Hepatocyte (in vitro differentiated cells): ENCODE measurements around the gene HYAL1. TPM values are rescaled to one million over a fixed set of nuclear protein-coding genes. Genes with fewer than 3 reads are reported as not detected.

ENCODE experiments used
- DNase-seq: peaks from one replicate; pipeline ENCODE4 v3.0.0-alpha.2; 2016; ENCODE audit warnings: low spot score
- H2AFZ ChIP-seq: fragments of 200-600 bp; sonication (generic); 2 replicates; pipeline ENCODE4 v1.6.0; 2016; ENCODE audit warnings: antibody characterized with exemption, mild to moderate bottlenecking
- H3K27ac ChIP-seq: fragments of 200-600 bp; sonication (generic); 2 replicates; pipeline ENCODE4 v1.5.1; 2016; ENCODE audit warnings: mild to moderate bottlenecking
- H3K27me3 ChIP-seq: fragments of 200-600 bp; sonication (generic); 2 replicates; pipeline ENCODE4 v1.6.1; 2016
- H3K36me3 ChIP-seq: fragments of 200-600 bp; sonication (generic); replicated peaks from 2 replicates; pipeline ENCODE4 v1.5.1; 2016; ENCODE audit warnings: low read depth; ENCODE audit not compliant: insufficient read depth
- H3K4me1 ChIP-seq: fragments of 200-600 bp; sonication (generic); 2 replicates; pipeline ENCODE4 v1.5.1; 2016; ENCODE audit warnings: mild to moderate bottlenecking, moderate library complexity; ENCODE audit not compliant: insufficient read depth
- H3K4me2 ChIP-seq: fragments of 200-600 bp; sonication (generic); 2 replicates; pipeline ENCODE4 v1.6.0; 2016
- H3K4me3 ChIP-seq: fragments of 200-600 bp; sonication (generic); 2 replicates; pipeline ENCODE4 v1.5.1; 2016; ENCODE audit warnings: mild to moderate bottlenecking
- H3K79me2 ChIP-seq: fragments of 200-600 bp; sonication (generic); 2 replicates; pipeline ENCODE4 v1.6.0; 2017; ENCODE audit warnings: mild to moderate bottlenecking
- H3K9me2 ChIP-seq: fragments of 200-600 bp; sonication (generic); replicated peaks from 2 replicates; pipeline ENCODE4 v1.6.0; 2017; ENCODE audit warnings: mild to moderate bottlenecking; ENCODE audit not compliant: insufficient read depth
- H3K9me3 ChIP-seq: fragments of 200-600 bp; sonication (generic); 2 replicates; pipeline ENCODE4 v1.5.1; 2016; ENCODE audit warnings: low read depth, mild to moderate bottlenecking
- H4K20me1 ChIP-seq: fragments of 200-600 bp; sonication (generic); 2 replicates; pipeline ENCODE4 v1.6.0; 2016; ENCODE audit warnings: mild to moderate bottlenecking; ENCODE audit not compliant: insufficient read depth, poor library complexity, severe bottlenecking
- EZH2 ChIP-seq: fragments of 200-600 bp; sonication (generic); IDR thresholded peaks from 2 replicates; pipeline ENCODE4 v1.6.1; 2016; ENCODE audit warnings: antibody characterized with exemption, mild to moderate bottlenecking, borderline replicate concordance
- EZH2phosphoT487 ChIP-seq: fragments of 200-600 bp; sonication (generic); IDR thresholded peaks from one replicate; pipeline ENCODE4 v1.6.1; 2018; ENCODE audit warnings: antibody characterized with exemption, mild to moderate bottlenecking, low read depth, moderate library complexity; ENCODE audit not compliant: unreplicated experiment, severe bottlenecking
- WGBS: methylation state at CpG from one replicate; pipeline ENCODE4 v1.1.6; 2016; ENCODE audit warnings: low lambda C conversion rate; ENCODE audit errors: missing lambda C conversion rate; 5-methylcytosine and 5-hydroxymethylcytosine counted together
- polyA plus RNA-seq: library from polyadenylated mRNA; unstranded; fragments of >200 nt; fragmentation: Nextera tagmentation; extraction: Ambion mirVana; gene quantifications from 2 replicates; pipeline ENCODE4 v1.2.1, GENCODE V29; 2016
- total RNA-seq: library from RNA; depleted of rRNA; stranded (reverse); fragments of >200 nt; gene quantifications from 2 replicates; pipeline ENCODE4 v1.2.3, GENCODE V29; 2014
- TF ChIP-seq, protein P1 (sequence below): fragments of 200-600 bp; sonication (generic); IDR thresholded peaks from 2 replicates; pipeline ENCODE4 v1.5.1; 2016; ENCODE audit warnings: antibody characterized with exemption, mild to moderate bottlenecking; ENCODE audit not compliant: poor library complexity

HYAL1 gene
- total and polyA plus RNA-seq, 2 experiments from 2014 or later: 11.8 to 22.3 TPM

DNA sequence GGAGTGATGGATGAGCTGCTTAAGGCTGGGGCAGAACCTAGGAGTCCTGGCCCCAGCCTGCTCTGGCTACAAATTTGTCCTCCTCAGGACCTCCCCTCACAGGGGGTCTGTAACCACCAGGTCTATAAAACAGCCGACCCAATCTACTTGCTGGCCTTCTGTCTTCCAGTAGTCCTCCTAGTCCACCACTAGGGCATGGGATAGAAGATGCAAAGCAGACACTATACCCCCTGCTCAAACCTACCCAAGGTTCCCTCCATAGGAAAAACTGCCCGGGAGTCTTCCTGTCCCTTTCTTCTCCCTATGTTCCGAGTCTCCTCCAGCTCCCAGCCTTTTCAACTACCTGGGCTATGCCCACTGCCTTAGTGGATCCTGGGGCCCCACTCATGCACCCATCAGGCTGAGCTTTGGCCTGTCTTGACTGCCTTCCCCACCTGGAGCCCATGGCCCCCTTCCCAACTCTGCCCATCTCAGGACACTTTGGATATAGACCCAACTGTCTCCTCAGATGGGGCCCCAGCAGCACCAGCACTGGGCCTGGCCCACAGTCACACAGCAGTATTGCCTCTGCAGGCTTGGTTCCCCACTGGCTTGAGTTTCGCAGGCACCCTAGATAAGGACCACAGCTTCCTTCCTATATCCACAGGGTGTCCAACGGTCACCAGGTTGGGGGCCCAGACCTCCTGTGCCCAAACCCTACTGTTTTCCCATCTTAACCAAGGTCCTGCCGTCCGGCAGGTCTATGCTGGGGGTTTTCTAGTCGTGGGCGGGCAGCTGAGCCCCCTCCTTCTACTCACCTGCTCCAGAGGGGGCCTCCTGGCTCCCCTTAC is 5.3 kb downstream of the HYAL1 start:
- Histone ChIP-seq H3K4me2 (peak overlapping the region; percentile 93), H3K79me2 (peaks cover 11% of the 10 kb centered on the region), H3K9me2 (no peaks in the 10 kb centered on the region), H2AFZ (no peak overlapping the region), H3K9me3 (no peaks in the 10 kb centered on the region), H4K20me1 (no peaks in the 10 kb centered on the region), H3K27ac (peak overlapping the region; percentile 88), H3K4me1 (peaks cover 18% of the 10 kb centered on the region), H3K27me3 (no peaks in the 10 kb centered on the region), H3K4me3 (peak overlapping the region; percentile 52), H3K36me3 (no peaks in the 10 kb centered on the region)
- TF ChIP-seq EZH2 (no peak), EZH2phosphoT487 (no peak)
- TF ChIP-seq, protein P1, sequence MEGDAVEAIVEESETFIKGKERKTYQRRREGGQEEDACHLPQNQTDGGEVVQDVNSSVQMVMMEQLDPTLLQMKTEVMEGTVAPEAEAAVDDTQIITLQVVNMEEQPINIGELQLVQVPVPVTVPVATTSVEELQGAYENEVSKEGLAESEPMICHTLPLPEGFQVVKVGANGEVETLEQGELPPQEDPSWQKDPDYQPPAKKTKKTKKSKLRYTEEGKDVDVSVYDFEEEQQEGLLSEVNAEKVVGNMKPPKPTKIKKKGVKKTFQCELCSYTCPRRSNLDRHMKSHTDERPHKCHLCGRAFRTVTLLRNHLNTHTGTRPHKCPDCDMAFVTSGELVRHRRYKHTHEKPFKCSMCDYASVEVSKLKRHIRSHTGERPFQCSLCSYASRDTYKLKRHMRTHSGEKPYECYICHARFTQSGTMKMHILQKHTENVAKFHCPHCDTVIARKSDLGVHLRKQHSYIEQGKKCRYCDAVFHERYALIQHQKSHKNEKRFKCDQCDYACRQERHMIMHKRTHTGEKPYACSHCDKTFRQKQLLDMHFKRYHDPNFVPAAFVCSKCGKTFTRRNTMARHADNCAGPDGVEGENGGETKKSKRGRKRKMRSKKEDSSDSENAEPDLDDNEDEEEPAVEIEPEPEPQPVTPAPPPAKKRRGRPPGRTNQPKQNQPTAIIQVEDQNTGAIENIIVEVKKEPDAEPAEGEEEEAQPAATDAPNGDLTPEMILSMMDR: no peak
- DNase-seq: no peak
- WGBS: 59% methylated on average over 9 of the region's 9 CpGs

DNA sequence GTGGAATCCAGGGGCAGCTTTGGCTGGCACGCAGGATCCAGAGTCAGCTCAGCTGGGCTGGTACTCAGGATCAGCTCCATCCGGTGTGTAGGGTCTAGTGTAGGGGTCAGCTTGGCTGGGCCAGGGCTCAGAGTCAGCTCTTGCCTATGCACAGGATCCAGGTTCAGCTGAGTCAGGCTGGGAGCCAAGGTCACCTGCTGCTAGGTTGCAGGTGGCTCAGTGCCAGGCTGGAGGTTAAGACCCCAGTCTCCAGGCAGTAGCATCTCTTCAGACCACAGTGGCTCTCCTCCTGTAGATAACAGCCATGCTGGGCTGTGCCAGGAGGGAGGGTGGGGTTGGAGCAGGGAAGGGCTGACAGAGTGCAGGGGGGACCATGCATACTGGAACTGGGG is 6.0 kb downstream of the HYAL1 start:
- Histone ChIP-seq H4K20me1 (no peaks in the 10 kb centered on the region), H3K79me2 (peaks cover 11% of the 10 kb centered on the region), H3K27ac (no peak overlapping the region), H3K4me1 (peaks cover 25% of the 10 kb centered on the region), H3K36me3 (no peaks in the 10 kb centered on the region), H3K27me3 (no peaks in the 10 kb centered on the region), H3K4me3 (no peak overlapping the region), H2AFZ (no peak overlapping the region), H3K9me2 (no peaks in the 10 kb centered on the region), H3K9me3 (no peaks in the 10 kb centered on the region), H3K4me2 (no peak overlapping the region)
- no peak for TF ChIP-seq EZH2phosphoT487
- no peak for TF ChIP-seq EZH2
- TF ChIP-seq, protein P1: no peak
- 93% methylated on average over 2 of the region's 2 CpGs for WGBS
- DNase-seq: no peak

DNA sequence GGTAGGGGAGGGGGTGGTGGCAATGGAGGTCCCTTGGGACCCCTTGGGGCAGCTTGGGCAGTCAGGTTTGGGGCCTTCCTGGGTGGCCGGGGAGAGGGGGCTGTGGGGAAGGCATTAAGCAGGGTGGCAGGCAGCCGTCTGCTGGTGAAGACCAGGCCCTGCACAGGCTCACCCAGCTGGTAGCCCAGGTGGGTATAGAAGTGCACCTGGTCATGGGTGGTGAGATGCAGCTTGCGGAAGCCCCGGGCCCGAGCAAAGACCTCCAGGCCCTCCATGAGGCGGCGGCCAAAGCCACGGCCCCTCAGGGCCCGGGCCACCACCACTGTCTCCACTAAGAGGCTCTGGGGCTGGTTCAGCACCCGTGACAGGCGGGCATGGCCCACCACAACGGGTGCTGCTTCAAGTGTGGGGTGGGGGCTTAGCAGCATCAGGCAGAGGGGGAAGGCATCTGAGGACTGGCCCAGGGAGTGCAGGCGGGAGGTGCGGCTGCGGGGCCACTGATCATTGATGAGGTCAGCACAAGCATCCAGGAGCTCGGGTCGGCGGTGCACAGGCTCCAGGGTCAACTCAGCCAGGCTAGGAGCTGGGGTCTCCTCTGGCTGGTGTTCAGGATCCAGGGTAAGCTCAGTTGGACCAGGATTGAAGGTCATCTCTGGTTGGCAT is 6.5 kb downstream of the HYAL1 start:
- Histone ChIP-seq H3K36me3 (no peaks in the 10 kb centered on the region), H3K27ac (no peak overlapping the region)

More for the DNA sequence above, 6.5 kb downstream of the HYAL1 start:
- no peak overlapping the region for H3K4me3 ChIP-seq
- H2AFZ ChIP-seq: no peak overlapping the region
- H3K27me3 ChIP-seq: no peaks in the 10 kb centered on the region
- no peak overlapping the region for H3K4me2 ChIP-seq
- DNase-seq: no peak
- no peaks in the 10 kb centered on the region for H4K20me1 ChIP-seq
- H3K9me2 ChIP-seq: no peaks in the 10 kb centered on the region
- WGBS: 97% methylated on average over 18 of the region's 18 CpGs
- TF ChIP-seq EZH2phosphoT487 (no peak), EZH2 (no peak)
- TF ChIP-seq, protein P1: no peak
- H3K79me2 ChIP-seq: peaks cover 14% of the 10 kb centered on the region
- no peaks in the 10 kb centered on the region for H3K9me3 ChIP-seq
- peaks cover 25% of the 10 kb centered on the region for H3K4me1 ChIP-seq
